Renal cortical epithelial cell (primary cell): Measurements from ENCODE around the gene PDIK1L. TPM values are rescaled to one million over a fixed set of nuclear protein-coding genes. Genes with fewer than 3 reads are reported as not detected.

Source experiments
- DNase-seq: peaks from one replicate; pipeline ENCODE4 v3.0.0-alpha.2; 2011; ENCODE audit warnings: low read depth
- total RNA-seq: library from RNA; depleted of rRNA; stranded (reverse); fragments of >200 nt; gene quantifications from 2 replicates; pipeline ENCODE4 v1.2.3, GENCODE V29; 2014

The PDIK1L gene
- total RNA-seq, 1 donor from 2014 or later = 4.7 TPM

GRCh38 chr1:26170472-26170821 is 58.8 kb downstream of the PDIK1L start:
- no peak for DNase-seq

GRCh38 chr1:26171084-26172072 is 59.8 kb downstream of the PDIK1L start, which contains the start of gene ZNF593OS:
TSS of gene ZNF593OS (minus strand) at chr1:26171832. CDS start at chr1:26171661, 171 bp downstream.
- DNase-seq = no peak

Other genes with a start within 250 kb of the PDIK1L start
- 18.2 and 20.7 TPM in 2 replicates for gene PAQR7, start 236.1 kb upstream of the PDIK1L start, total RNA-seq
- 69.2 and 143 TPM in 2 replicates for gene STMN1, start 205.4 kb upstream of the PDIK1L start, total RNA-seq
- gene PAFAH2, start 113.8 kb upstream of the PDIK1L start, total RNA-seq = 14.8 and 18.5 TPM in 2 replicates
- 0.05 TPM in 1 of 2 replicates, not detected in the other for gene EXTL1, start 90.0 kb upstream of the PDIK1L start, total RNA-seq
- 1.1 and 1.4 TPM in 2 replicates for gene SLC30A2, start 65.7 kb upstream of the PDIK1L start, total RNA-seq
- gene TRIM63, start 44.2 kb upstream of the PDIK1L start, total RNA-seq = not detected in 2 replicates
- not detected in 2 replicates for gene FAM110D, start 47.3 kb downstream of the PDIK1L start, total RNA-seq
- not detected in 2 replicates for gene C1orf232, start 57.1 kb downstream of the PDIK1L start, total RNA-seq
- 6.7 and 15.6 TPM in 2 replicates for gene ZNF593, start 58.1 kb downstream of the PDIK1L start, total RNA-seq
- not detected in 2 replicates for gene ZNF593OS, start 60.0 kb downstream of the PDIK1L start, total RNA-seq
- 5.2 and 6.4 TPM in 2 replicates for gene CNKSR1, start 65.7 kb downstream of the PDIK1L start, total RNA-seq
- gene CATSPER4, start 78.8 kb downstream of the PDIK1L start, total RNA-seq = not detected in 2 replicates
- 6.6 and 9.4 TPM in 2 replicates for gene CEP85, start 122.4 kb downstream of the PDIK1L start, total RNA-seq
- 12.8 and 17.5 TPM in 2 replicates for gene SH3BGRL3, start 168.3 kb downstream of the PDIK1L start, total RNA-seq
- 1.9 and 9.6 TPM in 2 replicates for gene UBXN11, start 194.8 kb downstream of the PDIK1L start, total RNA-seq
- gene CD52, start 206.1 kb downstream of the PDIK1L start, total RNA-seq = not detected in 2 replicates
- 0.35 and 7.1 TPM in 2 replicates for gene CRYBG2, start 242.3 kb downstream of the PDIK1L start, total RNA-seq